ENCODE data around the gene S100PBP. TPM values are rescaled to one million over a fixed set of nuclear protein-coding genes. Genes with fewer than 3 reads are reported as not detected.

S100PBP gene
- total and polyA plus RNA-seq, 9 of the 15 experiments (the other 6 are each of a cell fraction or from before 2014, with no cell fraction given): 22.9 to 60.2 (median 32.9) TPM

DNA sequence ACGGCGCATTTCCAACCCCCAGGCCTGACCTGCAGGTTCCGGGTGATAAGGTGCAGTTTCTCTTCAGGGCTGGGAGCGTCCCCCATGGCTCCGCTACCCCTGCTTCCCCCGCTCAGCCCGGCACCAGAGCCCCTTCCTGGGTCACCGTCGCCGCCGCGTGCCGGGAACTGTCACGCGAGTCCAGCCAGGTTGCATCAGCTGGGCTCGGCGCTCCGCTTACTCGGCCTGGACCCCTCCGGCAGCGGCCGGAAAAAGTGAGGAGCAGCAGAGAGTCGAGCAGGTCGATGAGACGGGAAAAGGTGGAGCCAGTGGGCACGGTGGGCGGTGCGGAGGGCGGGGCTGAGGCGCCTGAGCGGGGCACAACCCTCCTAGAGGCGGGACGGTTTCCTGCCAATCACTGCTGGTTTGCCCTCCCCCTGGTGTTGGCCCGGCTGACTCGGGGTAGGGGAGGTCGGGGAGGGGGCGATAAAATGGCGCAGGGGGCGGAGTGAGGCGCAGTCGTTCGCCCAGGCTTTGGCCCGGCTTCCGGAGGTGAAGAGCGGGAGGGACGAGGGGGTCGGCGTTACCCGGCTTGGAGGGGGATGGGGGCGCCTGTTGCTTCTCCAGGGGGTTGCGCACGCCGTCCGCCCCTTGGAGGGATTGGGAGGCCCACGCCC is at the start of gene S100PBP, which contains the start of gene YARS1 (continued):
- TF ChIP-seq, protein P1, sequence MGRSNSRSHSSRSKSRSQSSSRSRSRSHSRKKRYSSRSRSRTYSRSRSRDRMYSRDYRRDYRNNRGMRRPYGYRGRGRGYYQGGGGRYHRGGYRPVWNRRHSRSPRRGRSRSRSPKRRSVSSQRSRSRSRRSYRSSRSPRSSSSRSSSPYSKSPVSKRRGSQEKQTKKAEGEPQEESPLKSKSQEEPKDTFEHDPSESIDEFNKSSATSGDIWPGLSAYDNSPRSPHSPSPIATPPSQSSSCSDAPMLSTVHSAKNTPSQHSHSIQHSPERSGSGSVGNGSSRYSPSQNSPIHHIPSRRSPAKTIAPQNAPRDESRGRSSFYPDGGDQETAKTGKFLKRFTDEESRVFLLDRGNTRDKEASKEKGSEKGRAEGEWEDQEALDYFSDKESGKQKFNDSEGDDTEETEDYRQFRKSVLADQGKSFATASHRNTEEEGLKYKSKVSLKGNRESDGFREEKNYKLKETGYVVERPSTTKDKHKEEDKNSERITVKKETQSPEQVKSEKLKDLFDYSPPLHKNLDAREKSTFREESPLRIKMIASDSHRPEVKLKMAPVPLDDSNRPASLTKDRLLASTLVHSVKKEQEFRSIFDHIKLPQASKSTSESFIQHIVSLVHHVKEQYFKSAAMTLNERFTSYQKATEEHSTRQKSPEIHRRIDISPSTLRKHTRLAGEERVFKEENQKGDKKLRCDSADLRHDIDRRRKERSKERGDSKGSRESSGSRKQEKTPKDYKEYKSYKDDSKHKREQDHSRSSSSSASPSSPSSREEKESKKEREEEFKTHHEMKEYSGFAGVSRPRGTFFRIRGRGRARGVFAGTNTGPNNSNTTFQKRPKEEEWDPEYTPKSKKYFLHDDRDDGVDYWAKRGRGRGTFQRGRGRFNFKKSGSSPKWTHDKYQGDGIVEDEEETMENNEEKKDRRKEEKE (IDR thresholded peaks at IDR 0.05; ENCODE audit: borderline replicate concordance in 1 of 2, control insufficient read depth in 1 of 2, low read depth in 2 of 2, low read length in 1 of 2): no peak
- TF ChIP-seq ZNF197 (CRISPR knock-in tag; IDR thresholded peaks at IDR 0.05; ENCODE audit: low read depth): 0 out of 2 replicates have a peak, but pooled peaks have one; percentile 60
- TF ChIP-seq GTF2F1 (IDR thresholded peaks at IDR 0.05; ENCODE audit: low read depth, low read length): peak; percentile 78; the same call in 1 of the 2 replicates
- TF ChIP-seq SMARCA4 (IDR thresholded peaks at IDR 0.05): peak; percentile 39; the same call in 1 of the 2 replicates
- TF ChIP-seq RAD51 (IDR thresholded peaks at IDR 0.05; ENCODE audit: borderline replicate concordance, low read depth): peak; percentile 77
- peak; percentile 97 for TF ChIP-seq CXXC5 (CRISPR knock-in tag; IDR thresholded peaks at IDR 0.05)
- TF ChIP-seq, protein P2, sequence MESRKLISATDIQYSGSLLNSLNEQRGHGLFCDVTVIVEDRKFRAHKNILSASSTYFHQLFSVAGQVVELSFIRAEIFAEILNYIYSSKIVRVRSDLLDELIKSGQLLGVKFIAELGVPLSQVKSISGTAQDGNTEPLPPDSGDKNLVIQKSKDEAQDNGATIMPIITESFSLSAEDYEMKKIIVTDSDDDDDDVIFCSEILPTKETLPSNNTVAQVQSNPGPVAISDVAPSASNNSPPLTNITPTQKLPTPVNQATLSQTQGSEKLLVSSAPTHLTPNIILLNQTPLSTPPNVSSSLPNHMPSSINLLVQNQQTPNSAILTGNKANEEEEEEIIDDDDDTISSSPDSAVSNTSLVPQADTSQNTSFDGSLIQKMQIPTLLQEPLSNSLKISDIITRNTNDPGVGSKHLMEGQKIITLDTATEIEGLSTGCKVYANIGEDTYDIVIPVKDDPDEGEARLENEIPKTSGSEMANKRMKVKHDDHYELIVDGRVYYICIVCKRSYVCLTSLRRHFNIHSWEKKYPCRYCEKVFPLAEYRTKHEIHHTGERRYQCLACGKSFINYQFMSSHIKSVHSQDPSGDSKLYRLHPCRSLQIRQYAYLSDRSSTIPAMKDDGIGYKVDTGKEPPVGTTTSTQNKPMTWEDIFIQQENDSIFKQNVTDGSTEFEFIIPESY (CRISPR knock-in tag; IDR thresholded peaks at IDR 0.05): peak; percentile 79; the same call in 1 of the 2 replicates
- TF ChIP-seq, protein P3, sequence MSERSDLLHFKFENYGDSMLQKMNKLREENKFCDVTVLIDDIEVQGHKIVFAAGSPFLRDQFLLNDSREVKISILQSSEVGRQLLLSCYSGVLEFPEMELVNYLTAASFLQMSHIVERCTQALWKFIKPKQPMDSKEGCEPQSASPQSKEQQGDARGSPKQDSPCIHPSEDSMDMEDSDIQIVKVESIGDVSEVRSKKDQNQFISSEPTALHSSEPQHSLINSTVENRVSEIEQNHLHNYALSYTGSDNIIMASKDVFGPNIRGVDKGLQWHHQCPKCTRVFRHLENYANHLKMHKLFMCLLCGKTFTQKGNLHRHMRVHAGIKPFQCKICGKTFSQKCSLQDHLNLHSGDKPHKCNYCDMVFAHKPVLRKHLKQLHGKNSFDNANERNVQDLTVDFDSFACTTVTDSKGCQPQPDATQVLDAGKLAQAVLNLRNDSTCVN (CRISPR knock-in tag; IDR thresholded peaks at IDR 0.05): no peak
- TF ChIP-seq CEBPB (tag; IDR thresholded peaks at IDR 0.05): peak; percentile 99
- TF ChIP-seq, protein P4, sequence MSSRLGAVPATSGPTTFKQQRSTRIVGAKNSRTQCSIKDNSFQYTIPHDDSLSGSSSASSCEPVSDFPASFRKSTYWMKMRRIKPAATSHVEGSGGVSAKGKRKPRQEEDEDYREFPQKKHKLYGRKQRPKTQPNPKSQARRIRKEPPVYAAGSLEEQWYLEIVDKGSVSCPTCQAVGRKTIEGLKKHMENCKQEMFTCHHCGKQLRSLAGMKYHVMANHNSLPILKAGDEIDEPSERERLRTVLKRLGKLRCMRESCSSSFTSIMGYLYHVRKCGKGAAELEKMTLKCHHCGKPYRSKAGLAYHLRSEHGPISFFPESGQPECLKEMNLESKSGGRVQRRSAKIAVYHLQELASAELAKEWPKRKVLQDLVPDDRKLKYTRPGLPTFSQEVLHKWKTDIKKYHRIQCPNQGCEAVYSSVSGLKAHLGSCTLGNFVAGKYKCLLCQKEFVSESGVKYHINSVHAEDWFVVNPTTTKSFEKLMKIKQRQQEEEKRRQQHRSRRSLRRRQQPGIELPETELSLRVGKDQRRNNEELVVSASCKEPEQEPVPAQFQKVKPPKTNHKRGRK (tag; IDR thresholded peaks at IDR 0.05): no peak
- peak; percentile 100 for TF ChIP-seq ZBTB17 (CRISPR knock-in tag; IDR thresholded peaks at IDR 0.05)
- peak; percentile 87 to 98 for TF ChIP-seq MAZ (CRISPR knock-in tag; conservative IDR thresholded peaks at IDR 0.05 in 1 of 2, IDR thresholded peaks at IDR 0.05 in 1 of 2)
- 0 out of 2 replicates have a peak, but pooled peaks have one; percentile 62 for TF ChIP-seq CAMTA2 (CRISPR knock-in tag; conservative IDR thresholded peaks at IDR 0.05)
- TF ChIP-seq, protein P5, sequence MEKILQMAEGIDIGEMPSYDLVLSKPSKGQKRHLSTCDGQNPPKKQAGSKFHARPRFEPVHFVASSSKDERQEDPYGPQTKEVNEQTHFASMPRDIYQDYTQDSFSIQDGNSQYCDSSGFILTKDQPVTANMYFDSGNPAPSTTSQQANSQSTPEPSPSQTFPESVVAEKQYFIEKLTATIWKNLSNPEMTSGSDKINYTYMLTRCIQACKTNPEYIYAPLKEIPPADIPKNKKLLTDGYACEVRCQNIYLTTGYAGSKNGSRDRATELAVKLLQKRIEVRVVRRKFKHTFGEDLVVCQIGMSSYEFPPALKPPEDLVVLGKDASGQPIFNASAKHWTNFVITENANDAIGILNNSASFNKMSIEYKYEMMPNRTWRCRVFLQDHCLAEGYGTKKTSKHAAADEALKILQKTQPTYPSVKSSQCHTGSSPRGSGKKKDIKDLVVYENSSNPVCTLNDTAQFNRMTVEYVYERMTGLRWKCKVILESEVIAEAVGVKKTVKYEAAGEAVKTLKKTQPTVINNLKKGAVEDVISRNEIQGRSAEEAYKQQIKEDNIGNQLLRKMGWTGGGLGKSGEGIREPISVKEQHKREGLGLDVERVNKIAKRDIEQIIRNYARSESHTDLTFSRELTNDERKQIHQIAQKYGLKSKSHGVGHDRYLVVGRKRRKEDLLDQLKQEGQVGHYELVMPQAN (IDR thresholded peaks at IDR 0.05; ENCODE audit: borderline replicate concordance): peak; percentile 97
- peak in 1 of 2 experiments; percentile 37; a peak in 2 of 4 replicates for TF ChIP-seq KDM1A (IDR thresholded peaks at IDR 0.05)
- TF ChIP-seq SMARCA5 (IDR thresholded peaks at IDR 0.05): no peak

Measured in K562 (cell line).